AG09309 (cell line): ENCODE results near the gene SLC12A8.

ENCODE experiments used
- DNase-seq: peaks from one replicate; pipeline ENCODE4 v3.0.0-alpha.2; 2010; ENCODE audit warnings: low read depth
- H3K4me3 ChIP-seq: 2 replicates; pipeline ENCODE4 v1.5.1; 2011; ENCODE audit warnings: mild to moderate bottlenecking, low read depth, low read length, moderate library complexity; ENCODE audit not compliant: control insufficient read depth
- CTCF ChIP-seq: IDR thresholded peaks from 2 replicates; pipeline ENCODE4 v1.5.1; 2011; ENCODE audit warnings: mild to moderate bottlenecking, low read depth, low read length, inconsistent platforms; ENCODE audit not compliant: insufficient read depth, control insufficient read depth; ENCODE audit errors: missing control alignments

The SLC12A8 gene

GRCh38 chr3:125129512-125129997 lies 83.0 kb downstream of the SLC12A8 start:
- TF ChIP-seq CTCF, result no peak
- no peak overlapping the region for H3K4me3 ChIP-seq
- DNase-seq, result peak; percentile 98

- no peak overlapping the region for H3K4me3 ChIP-seq
- TF ChIP-seq CTCF, result no peak
- peak; percentile 82 for DNase-seq
Observed at GRCh38 chr3:125128861-125129501, 83.6 kb downstream of the SLC12A8 start.

- no peak overlapping the region for H3K4me3 ChIP-seq
- DNase-seq, result no peak
- TF ChIP-seq CTCF, result no peak
Observed at GRCh38 chr3:125126323-125126722, 86.2 kb downstream of the SLC12A8 start.

- peak; percentile 99 for DNase-seq
- no peak for TF ChIP-seq CTCF
- no peak overlapping the region for H3K4me3 ChIP-seq
Observed at GRCh38 chr3:125125821-125126245, 86.7 kb downstream of the SLC12A8 start.

GRCh38 chr3:125123451-125124305 lies 88.9 kb downstream of the SLC12A8 start:
- no peak overlapping the region for H3K4me3 ChIP-seq

More at GRCh38 chr3:125123451-125124305, 88.9 kb downstream of the SLC12A8 start:
- TF ChIP-seq CTCF, result no peak
- DNase-seq, result no peak
